Measurements from ENCODE around the gene NUDT2. TPM values are rescaled to one million over a fixed set of nuclear protein-coding genes. Genes with fewer than 3 reads are reported as not detected.

NUDT2 gene
- total RNA-seq, 1 experiment from 2014 or later: 17.8 TPM

- H3K4me1 Mint-ChIP-seq: peaks cover 24% of the 10 kb centered on the region
- DNase-seq (ENCODE audit: low spot score) (peak; percentile 60), ATAC-seq (no peak)
- no peak overlapping the region for H3K4me3 Mint-ChIP-seq
- H3K9me3 Mint-ChIP-seq: peaks cover 14% of the 10 kb centered on the region
- POLR2A ChIA-PET: no interaction called here
- peaks cover 33% of the 10 kb centered on the region for H3K36me3 Mint-ChIP-seq
- H3K27me3 Mint-ChIP-seq (ENCODE audit: low read depth): no peaks in the 10 kb centered on the region; the same call in 1 of the 2 replicates
- TF ChIP-seq, protein P1, sequence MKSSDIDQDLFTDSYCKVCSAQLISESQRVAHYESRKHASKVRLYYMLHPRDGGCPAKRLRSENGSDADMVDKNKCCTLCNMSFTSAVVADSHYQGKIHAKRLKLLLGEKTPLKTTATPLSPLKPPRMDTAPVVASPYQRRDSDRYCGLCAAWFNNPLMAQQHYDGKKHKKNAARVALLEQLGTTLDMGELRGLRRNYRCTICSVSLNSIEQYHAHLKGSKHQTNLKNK (CRISPR knock-in tag; IDR thresholded peaks at IDR 0.05): no peak
- TF ChIP-seq FOXP1 (CRISPR knock-in tag; IDR thresholded peaks at IDR 0.05; ENCODE audit: borderline replicate concordance) (0 out of 2 replicates have a peak, but pooled peaks have one; percentile 18), ERG (CRISPR knock-in tag; IDR thresholded peaks at IDR 0.05) (no peak)
- H3K27ac Mint-ChIP-seq: no peak overlapping the region
- CTCF ChIA-PET: interaction anchor here (0.5 to 1.7 kb wide), 8 partner anchors 8 to 559 kb away, joined by 3 to 6 read pairs (median 3); no protein-coding TSS in a partner anchor
These were observed 43.2 kb downstream of the NUDT2 start for GRCh38 chr9:34372467-34373011.

- CTCF ChIA-PET: interaction anchor here (1.0 to 4.8 kb wide), 2 partner anchors 30 to 117 kb away, joined by 4 to 33 read pairs; no protein-coding TSS in a partner anchor
- no peak overlapping the region for H3K4me3 Mint-ChIP-seq
- TF ChIP-seq NR2C2 (CRISPR knock-in tag; IDR thresholded peaks at IDR 0.05) (no peak), MXD4 (CRISPR knock-in tag; IDR thresholded peaks at IDR 0.05; ENCODE audit: borderline replicate concordance) (no peak), TP53 (CRISPR knock-in tag; IDR thresholded peaks at IDR 0.05) (no peak), ERG (CRISPR knock-in tag; IDR thresholded peaks at IDR 0.05) (no peak)
- TF ChIP-seq, protein P2, sequence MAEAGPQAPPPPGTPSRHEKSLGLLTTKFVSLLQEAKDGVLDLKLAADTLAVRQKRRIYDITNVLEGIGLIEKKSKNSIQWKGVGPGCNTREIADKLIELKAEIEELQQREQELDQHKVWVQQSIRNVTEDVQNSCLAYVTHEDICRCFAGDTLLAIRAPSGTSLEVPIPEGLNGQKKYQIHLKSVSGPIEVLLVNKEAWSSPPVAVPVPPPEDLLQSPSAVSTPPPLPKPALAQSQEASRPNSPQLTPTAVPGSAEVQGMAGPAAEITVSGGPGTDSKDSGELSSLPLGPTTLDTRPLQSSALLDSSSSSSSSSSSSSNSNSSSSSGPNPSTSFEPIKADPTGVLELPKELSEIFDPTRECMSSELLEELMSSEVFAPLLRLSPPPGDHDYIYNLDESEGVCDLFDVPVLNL (CRISPR knock-in tag; IDR thresholded peaks at IDR 0.05; ENCODE audit: borderline replicate concordance, low read depth): no peak
- TF ChIP-seq, protein P3, sequence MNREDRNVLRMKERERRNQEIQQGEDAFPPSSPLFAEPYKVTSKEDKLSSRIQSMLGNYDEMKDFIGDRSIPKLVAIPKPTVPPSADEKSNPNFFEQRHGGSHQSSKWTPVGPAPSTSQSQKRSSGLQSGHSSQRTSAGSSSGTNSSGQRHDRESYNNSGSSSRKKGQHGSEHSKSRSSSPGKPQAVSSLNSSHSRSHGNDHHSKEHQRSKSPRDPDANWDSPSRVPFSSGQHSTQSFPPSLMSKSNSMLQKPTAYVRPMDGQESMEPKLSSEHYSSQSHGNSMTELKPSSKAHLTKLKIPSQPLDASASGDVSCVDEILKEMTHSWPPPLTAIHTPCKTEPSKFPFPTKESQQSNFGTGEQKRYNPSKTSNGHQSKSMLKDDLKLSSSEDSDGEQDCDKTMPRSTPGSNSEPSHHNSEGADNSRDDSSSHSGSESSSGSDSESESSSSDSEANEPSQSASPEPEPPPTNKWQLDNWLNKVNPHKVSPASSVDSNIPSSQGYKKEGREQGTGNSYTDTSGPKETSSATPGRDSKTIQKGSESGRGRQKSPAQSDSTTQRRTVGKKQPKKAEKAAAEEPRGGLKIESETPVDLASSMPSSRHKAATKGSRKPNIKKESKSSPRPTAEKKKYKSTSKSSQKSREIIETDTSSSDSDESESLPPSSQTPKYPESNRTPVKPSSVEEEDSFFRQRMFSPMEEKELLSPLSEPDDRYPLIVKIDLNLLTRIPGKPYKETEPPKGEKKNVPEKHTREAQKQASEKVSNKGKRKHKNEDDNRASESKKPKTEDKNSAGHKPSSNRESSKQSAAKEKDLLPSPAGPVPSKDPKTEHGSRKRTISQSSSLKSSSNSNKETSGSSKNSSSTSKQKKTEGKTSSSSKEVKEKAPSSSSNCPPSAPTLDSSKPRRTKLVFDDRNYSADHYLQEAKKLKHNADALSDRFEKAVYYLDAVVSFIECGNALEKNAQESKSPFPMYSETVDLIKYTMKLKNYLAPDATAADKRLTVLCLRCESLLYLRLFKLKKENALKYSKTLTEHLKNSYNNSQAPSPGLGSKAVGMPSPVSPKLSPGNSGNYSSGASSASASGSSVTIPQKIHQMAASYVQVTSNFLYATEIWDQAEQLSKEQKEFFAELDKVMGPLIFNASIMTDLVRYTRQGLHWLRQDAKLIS (CRISPR knock-in tag; IDR thresholded peaks at IDR 0.05; ENCODE audit: borderline replicate concordance): no peak
- DNase-seq (ENCODE audit: low spot score) (no peak), ATAC-seq (no peak)
- H3K9me3 Mint-ChIP-seq: peaks cover 4% of the 10 kb centered on the region
- peaks cover 9% of the 10 kb centered on the region for H3K27me3 Mint-ChIP-seq (ENCODE audit: low read depth)
- H3K27ac Mint-ChIP-seq: no peak overlapping the region
- H3K36me3 Mint-ChIP-seq: peaks cover 22% of the 10 kb centered on the region
- POLR2A ChIA-PET: interaction anchor here (1.1 kb wide), 1 partner anchor 39 kb away, joined by 4 read pairs; no protein-coding TSS in a partner anchor
- H3K4me1 Mint-ChIP-seq: peaks cover 24% of the 10 kb centered on the region
These were observed 44.4 kb downstream of the NUDT2 start for GRCh38 chr9:34373749-34374148.

DNA sequence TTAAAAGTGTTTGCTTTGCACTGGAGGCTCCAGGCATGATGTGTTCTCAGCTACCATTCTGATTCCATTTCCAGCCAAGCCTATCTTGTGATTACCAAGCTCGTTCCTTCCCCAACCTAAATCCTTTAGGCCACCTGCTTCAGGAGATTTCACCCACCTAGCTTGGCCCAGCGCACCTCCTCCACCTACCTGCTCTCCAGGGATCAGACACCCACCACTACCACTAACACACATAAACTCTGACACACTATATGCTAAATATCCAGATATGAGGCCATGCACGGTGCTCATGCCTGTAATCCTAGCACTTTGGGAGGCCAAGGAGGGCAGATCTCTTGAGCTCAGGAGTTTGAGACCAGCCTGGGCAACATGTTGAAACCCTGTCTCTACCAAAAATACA is 45.0 kb downstream of the NUDT2 start:
- DNase-seq (ENCODE audit: low spot score) (no peak), ATAC-seq (no peak)
- POLR2A ChIA-PET: interaction anchor here (0.7 to 1.2 kb wide), 3 partner anchors 40 to 125 kb away, joined by 4 to 5 read pairs (median 4); no protein-coding TSS in a partner anchor
- H3K27ac Mint-ChIP-seq: peak overlapping the region; percentile 27; the same call in 1 of the 2 replicates
- no peaks in the 10 kb centered on the region for H3K9me3 Mint-ChIP-seq
- no peak overlapping the region for H3K4me3 Mint-ChIP-seq
- CTCF ChIA-PET: interaction anchor here (0.9 to 7.9 kb wide), 6 partner anchors 24 to 217 kb away, joined by 3 to 168 read pairs (median 10); no protein-coding TSS in a partner anchor
- peaks cover 12% of the 10 kb centered on the region for H3K27me3 Mint-ChIP-seq (ENCODE audit: low read depth)
- peaks cover 19% of the 10 kb centered on the region for H3K36me3 Mint-ChIP-seq
- H3K4me1 Mint-ChIP-seq: peaks cover 26% of the 10 kb centered on the region
- TF ChIP-seq TEAD4 (CRISPR knock-in tag; IDR thresholded peaks at IDR 0.05): no peak
- no peak for TF ChIP-seq FOXK1 (CRISPR knock-in tag; IDR thresholded peaks at IDR 0.05)
- no peak for TF ChIP-seq ATF1 (CRISPR knock-in tag; IDR thresholded peaks at IDR 0.05)
- no peak for TF ChIP-seq KAT7 (CRISPR knock-in tag; IDR thresholded peaks at IDR 0.05; ENCODE audit: borderline replicate concordance)
- TF ChIP-seq, protein P4, sequence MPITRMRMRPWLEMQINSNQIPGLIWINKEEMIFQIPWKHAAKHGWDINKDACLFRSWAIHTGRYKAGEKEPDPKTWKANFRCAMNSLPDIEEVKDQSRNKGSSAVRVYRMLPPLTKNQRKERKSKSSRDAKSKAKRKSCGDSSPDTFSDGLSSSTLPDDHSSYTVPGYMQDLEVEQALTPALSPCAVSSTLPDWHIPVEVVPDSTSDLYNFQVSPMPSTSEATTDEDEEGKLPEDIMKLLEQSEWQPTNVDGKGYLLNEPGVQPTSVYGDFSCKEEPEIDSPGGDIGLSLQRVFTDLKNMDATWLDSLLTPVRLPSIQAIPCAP (CRISPR knock-in tag; IDR thresholded peaks at IDR 0.05): no peak

All from WTC11 (cell line).